Effector memory CD8-positive, alpha-beta T cell (primary cell): ENCODE results near the gene FAHD2A.
"Not testable (repeated sequence)": the region's sequence is repeated elsewhere in the genome, so short reads cannot be mapped to it uniquely, and the experiment has no call there.

Experiments
- ATAC-seq: fragments of 150-1000 bp; cut with Tn5 transposase; replicated peaks from 2 replicates; pipeline ENCODE4 v1.10.0; 2021; ENCODE audit warnings: mild to moderate bottlenecking, moderate library complexity
- DNase-seq, 3 experiments: peaks; one replicate each; pipeline ENCODE4 v3.0.0; 2021
- H3K27ac Mint-ChIP-seq, 2 donors: one replicate each; pipeline ENCODE4 v1.8.0; 2022; ENCODE audit warnings: mild to moderate bottlenecking in 2 of 2, mixed read lengths in 2 of 2, moderate library complexity in 2 of 2
- H3K27me3 Mint-ChIP-seq, 2 donors: one replicate each; pipeline ENCODE4 v1.8.0; 2022; ENCODE audit warnings: mixed read lengths in 2 of 2
- H3K36me3 Mint-ChIP-seq: one replicate; pipeline ENCODE4 v1.8.0; 2022; ENCODE audit warnings: mild to moderate bottlenecking, moderate library complexity, mixed read lengths; ENCODE audit not compliant: insufficient read depth
- H3K4me1 Mint-ChIP-seq, 2 donors: one replicate each; pipeline ENCODE4 v1.8.0; 2022; ENCODE audit warnings: low read depth in 2 of 2, mixed read lengths in 2 of 2
- H3K4me3 Mint-ChIP-seq, 2 donors: one replicate each; pipeline ENCODE4 v1.8.0; 2022; ENCODE audit warnings: mild to moderate bottlenecking in 2 of 2, mixed read lengths in 2 of 2, moderate library complexity in 2 of 2
- H3K9me3 Mint-ChIP-seq, 2 donors: one replicate each; pipeline ENCODE4 v1.8.0; 2022; ENCODE audit warnings: mixed read lengths in 2 of 2

The FAHD2A gene

DNA sequence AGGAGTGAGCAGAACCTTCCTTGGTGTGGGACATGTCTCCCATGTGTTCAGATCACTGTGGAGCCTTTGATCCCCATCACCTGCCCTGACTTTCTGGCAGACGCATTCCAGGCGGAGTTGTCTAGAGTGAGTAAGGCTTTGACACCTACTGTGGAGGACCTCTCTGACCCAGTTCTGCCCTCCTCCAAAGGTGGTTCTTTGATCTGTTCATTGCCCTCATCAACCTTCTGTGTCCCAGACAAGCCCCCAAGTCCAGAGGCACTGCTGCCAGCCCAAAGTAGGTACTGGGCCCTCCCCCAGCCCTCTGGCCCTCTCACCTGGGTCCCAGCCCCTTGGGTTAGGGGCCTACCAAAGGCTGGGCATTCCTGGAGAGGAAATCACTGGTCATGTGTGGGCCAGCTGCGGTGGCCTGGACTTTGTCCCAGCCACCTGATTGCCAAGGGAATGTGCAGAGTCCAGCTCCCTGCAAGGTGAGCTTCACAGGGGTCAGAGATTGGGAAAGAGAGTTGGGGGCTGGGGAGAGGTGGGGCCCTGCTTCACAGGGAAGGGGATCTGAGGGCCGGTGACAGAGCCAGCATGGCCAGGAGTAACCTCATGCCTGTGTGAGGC lies 12.1 kb upstream of the FAHD2A start:
- no peaks in the 10 kb centered on the region for H3K4me1 Mint-ChIP-seq
- H3K27me3 Mint-ChIP-seq, result peaks cover 0 to 29% of the 10 kb centered on the region in 2 donors
- H3K36me3 Mint-ChIP-seq, result no peaks in the 10 kb centered on the region
- DNase-seq (no peak), ATAC-seq (no peak)
- H3K4me3 Mint-ChIP-seq, result no peak overlapping the region
- H3K9me3 Mint-ChIP-seq, result no peaks in the 10 kb centered on the region
- no peak overlapping the region for H3K27ac Mint-ChIP-seq

DNA sequence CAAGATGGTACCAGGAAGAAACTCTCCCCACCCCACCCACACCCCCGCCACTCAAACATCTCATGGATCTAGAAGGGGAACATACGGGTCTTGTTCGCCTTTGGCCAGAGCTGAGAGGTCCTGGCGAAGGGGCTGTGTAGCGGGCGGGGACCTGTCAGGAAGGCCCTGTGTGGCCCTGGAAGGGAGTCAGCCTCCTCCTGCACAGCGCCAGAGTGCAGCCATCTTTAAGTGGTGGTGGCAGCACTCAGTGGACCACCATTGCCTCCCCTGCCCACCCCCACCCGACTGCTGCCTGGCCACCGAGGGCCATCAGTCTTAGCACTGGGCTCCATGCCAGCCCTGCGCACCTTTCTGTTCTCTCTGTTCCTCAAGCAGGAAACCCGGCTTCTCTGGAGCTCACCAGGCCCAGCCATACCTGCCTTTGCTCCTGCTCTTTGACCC lies 11.6 kb upstream of the FAHD2A start:
- DNase-seq, result no peak
- no peak overlapping the region for H3K27ac Mint-ChIP-seq
- H3K36me3 Mint-ChIP-seq, result no peaks in the 10 kb centered on the region

DNA sequence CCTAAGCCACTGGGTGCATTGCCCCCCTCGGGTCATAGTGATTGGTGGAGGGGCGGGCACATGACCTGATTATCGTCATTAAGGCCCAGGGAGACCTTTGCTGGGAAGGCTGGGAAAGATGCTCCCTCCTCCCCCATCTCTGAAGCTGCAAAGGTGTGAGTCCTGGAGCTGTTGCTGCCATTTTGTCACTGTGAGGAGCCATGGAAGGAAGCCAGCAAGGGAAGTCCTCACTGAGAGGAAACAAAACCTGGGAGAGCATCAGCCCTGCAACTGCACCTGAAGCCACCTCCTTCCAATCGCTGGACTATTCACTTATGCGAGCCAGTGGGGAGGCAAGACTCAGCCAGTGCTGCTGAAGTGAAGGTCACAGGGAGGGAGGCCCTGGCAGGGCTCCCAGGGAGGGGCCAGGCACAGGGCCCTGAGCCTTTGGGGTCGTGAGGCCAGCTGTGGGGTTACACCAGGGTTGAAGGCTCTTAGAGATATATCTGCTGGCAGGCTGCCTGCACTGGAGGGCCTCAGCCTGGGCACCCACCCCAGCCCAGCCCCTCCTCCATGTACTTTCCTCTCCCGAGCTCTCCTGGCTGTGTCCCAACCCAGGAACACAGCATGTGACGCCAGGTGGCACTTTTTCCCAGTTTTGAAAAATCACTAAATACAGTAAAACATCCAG lies 10.7 kb upstream of the FAHD2A start:
- no peak for ATAC-seq
- Mint-ChIP-seq H3K36me3 (no peaks in the 10 kb centered on the region), H3K27me3 (peaks cover 0 to 20% of the 10 kb centered on the region in 2 donors), H3K9me3 (no peaks in the 10 kb centered on the region), H3K4me1 (no peaks in the 10 kb centered on the region), H3K27ac (no peak overlapping the region), H3K4me3 (no peak overlapping the region)
- no peak for DNase-seq

More for the DNA sequence above, 11.6 kb upstream of the FAHD2A start:
- Mint-ChIP-seq H3K4me1 (no peaks in the 10 kb centered on the region), H3K9me3 (no peaks in the 10 kb centered on the region), H3K27me3 (peaks cover 0 to 29% of the 10 kb centered on the region in 2 donors), H3K4me3 (no peak overlapping the region)
- ATAC-seq, result no peak

DNA sequence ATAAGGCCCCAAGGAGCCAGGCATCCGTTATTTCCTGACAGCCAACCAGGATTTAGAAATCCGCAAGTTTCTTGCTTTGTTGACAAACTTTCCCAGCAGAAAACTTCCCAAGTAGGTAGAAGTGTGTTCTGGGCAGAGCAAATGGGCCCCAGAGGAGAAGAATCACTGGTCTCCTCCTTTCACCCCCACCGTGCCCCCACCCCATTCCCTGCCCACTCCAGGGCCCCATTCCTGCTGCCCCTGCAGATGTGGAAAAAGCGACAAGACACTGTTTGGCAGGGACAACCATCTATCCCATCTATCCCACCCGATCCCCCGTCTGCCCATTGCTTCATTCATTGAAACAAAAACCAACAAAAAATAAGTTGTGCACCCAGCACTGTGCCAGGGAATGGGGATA lies 10.2 kb upstream of the FAHD2A start:
- no peak overlapping the region for H3K27ac Mint-ChIP-seq

DNA sequence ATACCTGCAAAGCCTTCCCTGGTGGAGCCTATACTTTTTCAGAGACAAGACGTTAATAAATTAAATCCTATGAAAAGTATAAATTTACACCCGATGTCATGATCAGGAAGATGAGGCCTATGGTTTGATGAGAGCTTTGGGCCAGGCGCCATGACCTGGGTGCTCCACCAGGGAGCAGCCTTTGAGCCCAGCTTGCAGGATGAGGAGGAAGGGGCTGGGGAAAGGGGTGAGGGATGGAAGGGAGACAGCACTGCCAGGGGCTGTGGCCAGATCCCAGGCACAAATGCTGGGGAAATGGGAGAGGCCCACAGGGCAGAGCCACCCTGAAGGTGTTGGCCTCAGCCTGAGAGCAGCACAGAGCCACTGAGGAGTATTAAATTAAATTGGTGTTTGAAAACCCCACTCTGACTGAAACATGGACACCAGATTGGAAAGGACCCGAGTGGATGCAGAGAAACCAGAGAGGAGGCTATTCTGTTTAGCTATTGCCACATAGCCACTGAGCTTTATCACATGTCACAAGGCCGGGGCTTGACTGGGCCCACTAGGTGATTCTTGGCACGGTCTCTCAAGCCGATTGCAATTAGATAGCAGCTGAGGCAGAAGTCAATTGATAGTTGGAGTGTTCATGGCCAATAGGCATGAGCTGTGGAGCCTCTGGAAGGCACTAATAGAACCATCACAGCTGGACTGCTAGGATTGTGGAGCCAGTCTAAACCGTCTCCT lies 9.6 kb upstream of the FAHD2A start:
- Mint-ChIP-seq H3K36me3 (no peaks in the 10 kb centered on the region), H3K27me3 (peaks cover 0 to 12% of the 10 kb centered on the region in 2 donors), H3K4me1 (no peaks in the 10 kb centered on the region), H3K9me3 (no peaks in the 10 kb centered on the region), H3K4me3 (no peak overlapping the region), H3K27ac (no peak overlapping the region)
- ATAC-seq (no peak), DNase-seq (no peak)

More for the DNA sequence above, 10.2 kb upstream of the FAHD2A start:
- Mint-ChIP-seq H3K27me3 (peaks cover 0 to 18% of the 10 kb centered on the region in 2 donors), H3K36me3 (no peaks in the 10 kb centered on the region), H3K9me3 (no peaks in the 10 kb centered on the region), H3K4me3 (no peak overlapping the region), H3K4me1 (no peaks in the 10 kb centered on the region)
- no peak for ATAC-seq
- DNase-seq, result no peak

DNA sequence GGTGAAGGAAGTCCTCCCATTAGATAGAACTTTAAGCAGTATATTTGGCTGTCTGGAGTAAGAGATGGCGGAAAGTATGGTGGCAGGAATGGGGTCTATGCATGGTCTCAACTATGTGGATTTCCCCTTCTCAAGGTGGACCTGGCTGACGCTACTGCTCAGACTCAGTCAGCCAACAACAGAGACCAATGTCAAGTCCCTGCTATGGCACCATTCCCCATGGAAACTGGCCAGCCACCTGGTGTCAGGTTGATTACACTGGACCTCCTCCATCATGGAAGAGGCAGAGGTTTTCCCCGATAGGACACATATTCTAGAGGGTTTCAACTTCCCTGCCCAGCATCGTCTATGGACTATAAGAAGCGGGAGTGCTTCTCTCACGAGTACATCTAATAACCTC lies 8.6 kb upstream of the FAHD2A start:
- DNase-seq (no peak), ATAC-seq (no peak)
- no peak overlapping the region for H3K4me3 Mint-ChIP-seq
- no peak overlapping the region for H3K27ac Mint-ChIP-seq
- no peaks in the 10 kb centered on the region for H3K9me3 Mint-ChIP-seq
- H3K4me1 Mint-ChIP-seq, result no peaks in the 10 kb centered on the region
- no peaks in the 10 kb centered on the region for H3K36me3 Mint-ChIP-seq
- peaks cover 0 to 2% of the 10 kb centered on the region in 2 donors for H3K27me3 Mint-ChIP-seq

DNA sequence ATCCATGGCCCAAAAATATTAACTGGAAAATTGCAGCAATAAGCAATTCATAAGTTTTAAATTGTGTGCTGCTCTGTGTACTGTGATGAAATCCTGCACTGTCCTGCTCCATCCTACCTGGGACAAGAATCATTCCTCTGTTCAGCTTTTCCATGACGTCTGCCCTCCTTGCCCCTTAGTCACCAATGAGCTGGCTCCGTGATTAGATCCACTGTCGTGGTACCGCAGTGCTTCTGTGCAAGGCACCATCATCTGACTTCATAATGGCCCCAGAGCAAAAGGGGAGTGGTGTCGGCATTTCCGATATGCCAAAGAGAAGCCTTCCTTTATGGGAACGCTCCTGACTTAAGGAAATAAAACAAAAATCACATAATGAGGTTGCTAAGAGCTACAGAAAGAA lies 3.4 kb upstream of the FAHD2A start:
- Mint-ChIP-seq H3K36me3 (peaks cover 9% of the 10 kb centered on the region), H3K27me3 (no peaks in the 10 kb centered on the region), H3K4me1 (peaks cover 23% of the 10 kb centered on the region in 2 donors), H3K4me3 (no peak overlapping the region), H3K9me3 (no peaks in the 10 kb centered on the region), H3K27ac (no peak overlapping the region)
- DNase-seq (no peak), ATAC-seq (no peak)

DNA sequence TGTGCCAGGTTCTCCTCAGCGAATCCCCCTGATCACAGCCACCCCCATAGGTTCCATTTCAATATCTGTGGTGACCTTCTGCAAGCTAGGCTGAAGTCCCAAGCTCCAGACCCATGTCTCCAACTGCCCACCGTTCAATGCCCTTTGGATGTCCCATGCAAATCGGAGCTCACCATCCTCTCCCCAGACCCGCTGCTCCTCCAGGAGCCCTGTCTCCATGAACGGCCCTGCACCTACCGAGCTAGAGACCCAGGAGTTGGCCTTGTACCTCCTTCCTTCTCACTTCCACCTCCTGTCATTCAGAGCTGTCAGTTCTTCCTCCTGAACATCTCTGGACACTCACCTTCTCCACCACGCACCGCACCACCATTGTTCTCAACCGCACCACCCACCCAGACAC lies 1.0 kb upstream of the FAHD2A start:
- ATAC-seq (no peak), DNase-seq (no peak)
- H3K4me3 Mint-ChIP-seq, result peak overlapping the region; percentile 98 to 100
- no peaks in the 10 kb centered on the region for H3K27me3 Mint-ChIP-seq
- H3K4me1 Mint-ChIP-seq, result peaks cover 23 to 25% of the 10 kb centered on the region in 2 donors
- no peaks in the 10 kb centered on the region for H3K9me3 Mint-ChIP-seq
- H3K27ac Mint-ChIP-seq, result peak overlapping the region in 1 of 2 donors; percentile 99
- H3K36me3 Mint-ChIP-seq, result peaks cover 12% of the 10 kb centered on the region

DNA sequence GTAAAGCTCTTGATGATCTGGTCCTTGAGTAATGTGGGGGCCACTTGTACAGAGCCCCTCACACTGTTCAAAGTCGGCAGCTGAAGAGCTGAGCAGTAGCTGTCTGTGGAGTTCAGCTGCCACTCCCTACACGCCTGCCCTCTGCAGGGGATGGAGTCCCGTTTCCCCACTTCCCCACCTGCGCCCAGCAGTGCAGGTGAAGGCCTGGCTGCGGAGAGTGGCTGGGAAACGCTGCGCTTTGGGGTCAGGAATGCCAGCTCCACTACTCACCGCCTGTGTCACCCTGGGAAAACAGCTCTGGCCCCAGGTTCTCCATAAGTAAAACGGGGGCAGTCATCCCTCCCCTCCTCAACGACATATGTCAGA lies 521 bp upstream of the FAHD2A start:
- ATAC-seq, result peak; percentile 5
- peak overlapping the region; percentile 98 to 100 for H3K4me3 Mint-ChIP-seq
- DNase-seq, H3K9me3 Mint-ChIP-seq, H3K27me3 Mint-ChIP-seq: not testable (repeated sequence)
- peaks cover 23 to 25% of the 10 kb centered on the region in 2 donors for H3K4me1 Mint-ChIP-seq
- H3K36me3 Mint-ChIP-seq, result peaks cover 12% of the 10 kb centered on the region
- H3K27ac Mint-ChIP-seq, result peak overlapping the region; percentile 94 to 99

DNA sequence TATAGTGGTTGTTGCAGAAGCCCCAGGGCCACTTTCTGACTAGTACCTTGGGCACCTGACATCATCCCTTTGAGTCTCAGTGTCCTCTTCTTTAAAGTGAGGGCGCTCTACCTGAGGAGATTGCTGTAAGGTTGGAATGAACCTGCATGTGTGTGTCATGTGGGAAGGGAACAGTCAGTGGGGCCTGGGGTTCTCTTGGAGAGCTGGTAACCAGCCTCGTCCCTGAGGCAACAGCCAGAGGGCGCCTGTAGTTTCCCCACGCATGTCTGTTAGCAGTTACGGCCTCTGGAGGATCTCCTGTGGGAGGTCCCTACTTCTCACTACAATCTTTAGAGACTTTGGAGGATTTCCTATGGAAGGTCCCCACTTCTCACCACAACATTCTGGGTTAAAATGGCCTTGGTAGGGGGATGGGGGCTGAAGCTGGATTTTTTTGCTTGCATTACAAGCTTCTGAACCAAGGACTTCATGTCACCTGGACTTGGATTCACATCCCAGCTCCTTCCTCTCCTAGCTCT lies 755 bp downstream of the FAHD2A start:
- Mint-ChIP-seq H3K4me1 (peaks cover 25 to 26% of the 10 kb centered on the region in 2 donors), H3K36me3 (peaks cover 17% of the 10 kb centered on the region), H3K4me3 (peak overlapping the region; percentile 98 to 100), H3K27ac (peak overlapping the region; percentile 94 to 99)
- DNase-seq, result peak in 2 of 3 experiments; percentile 8 to 16
- peak; percentile 27 for ATAC-seq
- H3K9me3 Mint-ChIP-seq, H3K27me3 Mint-ChIP-seq: not testable (repeated sequence)

DNA sequence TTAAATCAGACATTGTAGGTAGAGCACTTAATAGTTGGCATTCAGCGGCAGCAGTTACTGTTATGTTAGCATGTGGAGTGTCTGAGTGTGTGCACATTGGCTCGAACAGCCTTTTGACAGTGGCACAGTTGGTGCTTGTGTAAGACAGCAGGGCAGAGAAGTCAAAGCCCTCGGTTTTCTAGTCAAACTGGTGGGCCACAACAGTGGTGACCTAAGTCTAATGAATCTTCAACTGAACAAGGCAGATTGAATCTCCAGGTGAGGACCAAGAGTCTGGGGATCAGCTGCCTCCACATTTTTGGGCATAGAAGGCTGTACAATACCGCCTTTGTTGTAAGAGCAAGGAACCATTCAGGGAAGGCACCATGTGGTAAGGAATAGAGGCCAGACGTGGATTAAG lies 1.3 kb downstream of the FAHD2A start:
- DNase-seq, ATAC-seq, H3K27me3 Mint-ChIP-seq, H3K9me3 Mint-ChIP-seq: not testable (repeated sequence)
- Mint-ChIP-seq H3K27ac (peak overlapping the region; percentile 94 to 99), H3K4me1 (peaks cover 25 to 28% of the 10 kb centered on the region in 2 donors), H3K4me3 (peak overlapping the region; percentile 98 to 100), H3K36me3 (peaks cover 17% of the 10 kb centered on the region)

DNA sequence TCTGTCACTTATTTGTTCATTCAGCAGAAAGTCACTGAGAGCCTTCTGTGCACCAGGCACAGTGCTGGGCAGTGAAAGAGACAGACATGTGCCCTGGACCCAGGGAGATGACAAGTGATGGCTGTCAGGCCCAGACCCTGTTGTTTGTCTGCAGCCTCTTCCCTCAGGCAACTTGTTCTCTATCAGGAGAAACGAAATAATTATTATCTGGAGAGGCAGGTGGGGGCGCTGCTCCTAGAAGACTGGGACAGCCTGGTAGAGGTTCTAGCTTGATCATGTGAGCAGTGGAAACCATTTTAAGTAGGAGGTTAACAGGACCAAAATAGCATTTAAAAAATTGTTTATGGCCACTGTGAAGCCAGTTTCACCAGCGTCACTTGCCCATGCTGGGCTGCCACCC lies 2.2 kb downstream of the FAHD2A start:
- H3K27ac Mint-ChIP-seq, H3K9me3 Mint-ChIP-seq, H3K4me3 Mint-ChIP-seq, DNase-seq, ATAC-seq, H3K27me3 Mint-ChIP-seq: not testable (repeated sequence)
- Mint-ChIP-seq H3K4me1 (peaks cover 25 to 28% of the 10 kb centered on the region in 2 donors), H3K36me3 (peaks cover 17% of the 10 kb centered on the region)

DNA sequence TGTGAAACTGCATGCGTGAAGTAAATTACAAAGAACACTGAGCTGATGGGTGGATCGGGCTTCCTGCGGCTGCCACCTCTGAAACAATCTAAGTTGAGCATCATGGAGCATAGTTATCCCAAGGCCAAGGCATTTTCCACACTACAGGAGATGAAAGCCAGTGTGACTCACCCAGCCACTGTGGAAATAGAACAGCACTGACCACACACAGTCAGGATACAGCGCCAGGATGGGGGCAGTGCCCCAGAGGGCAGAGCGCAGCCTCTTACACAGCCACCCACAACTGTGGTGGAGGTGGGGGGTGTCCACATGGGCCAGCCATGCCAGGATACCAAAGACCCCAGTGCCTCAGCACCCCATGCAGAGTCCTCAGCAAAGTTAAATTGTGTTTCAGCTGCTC lies 8.7 kb downstream of the FAHD2A start:
- Mint-ChIP-seq H3K36me3 (peaks cover 13% of the 10 kb centered on the region), H3K27ac (peak overlapping the region in 1 of 2 donors; percentile 38)
- H3K4me3 Mint-ChIP-seq, H3K4me1 Mint-ChIP-seq, DNase-seq, H3K9me3 Mint-ChIP-seq, H3K27me3 Mint-ChIP-seq, ATAC-seq: not testable (repeated sequence)
